ENCODE results near the gene GPBAR1.

GRCh38 chr2:218257390-218257981 lies 3.3 kb upstream of the GPBAR1 start:
- TF ChIP-seq, protein P1, sequence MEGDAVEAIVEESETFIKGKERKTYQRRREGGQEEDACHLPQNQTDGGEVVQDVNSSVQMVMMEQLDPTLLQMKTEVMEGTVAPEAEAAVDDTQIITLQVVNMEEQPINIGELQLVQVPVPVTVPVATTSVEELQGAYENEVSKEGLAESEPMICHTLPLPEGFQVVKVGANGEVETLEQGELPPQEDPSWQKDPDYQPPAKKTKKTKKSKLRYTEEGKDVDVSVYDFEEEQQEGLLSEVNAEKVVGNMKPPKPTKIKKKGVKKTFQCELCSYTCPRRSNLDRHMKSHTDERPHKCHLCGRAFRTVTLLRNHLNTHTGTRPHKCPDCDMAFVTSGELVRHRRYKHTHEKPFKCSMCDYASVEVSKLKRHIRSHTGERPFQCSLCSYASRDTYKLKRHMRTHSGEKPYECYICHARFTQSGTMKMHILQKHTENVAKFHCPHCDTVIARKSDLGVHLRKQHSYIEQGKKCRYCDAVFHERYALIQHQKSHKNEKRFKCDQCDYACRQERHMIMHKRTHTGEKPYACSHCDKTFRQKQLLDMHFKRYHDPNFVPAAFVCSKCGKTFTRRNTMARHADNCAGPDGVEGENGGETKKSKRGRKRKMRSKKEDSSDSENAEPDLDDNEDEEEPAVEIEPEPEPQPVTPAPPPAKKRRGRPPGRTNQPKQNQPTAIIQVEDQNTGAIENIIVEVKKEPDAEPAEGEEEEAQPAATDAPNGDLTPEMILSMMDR (IDR thresholded peaks at IDR 0.05), result peak; percentile 53 to 81 (median 60)
- no peak for TF ChIP-seq POLR2A (IDR thresholded peaks at IDR 0.05)
